ENCODE results near the gene TAF11L2. TPM values are rescaled to one million over a fixed set of nuclear protein-coding genes. Genes with fewer than 3 reads are reported as not detected.
"Not testable (repeated sequence)": the region's sequence is repeated elsewhere in the genome, so short reads cannot be mapped to it uniquely, and the experiment has no call there.

The TAF11L2 gene
- total RNA-seq, 1 donor from 2014 or later, result not detected

- Histone ChIP-seq H3K27ac (no peak overlapping the region), H3K9me3 (no peaks in the 10 kb centered on the region), H3K27me3 (no peaks in the 10 kb centered on the region), H3K4me3 (no peak overlapping the region), H3K4me1 (no peaks in the 10 kb centered on the region), H3K36me3 (no peaks in the 10 kb centered on the region)
- no peak for DNase-seq (ENCODE audit: extremely low spot score in 2 of 2)
- TF ChIP-seq POLR2AphosphoS5 (IDR thresholded peaks at IDR 0.05; ENCODE audit: insufficient read depth in 1 of 2, low read depth in 1 of 2), result no peak
- no peak for TF ChIP-seq POLR2A (IDR thresholded peaks at IDR 0.05)
- TF ChIP-seq CTCF (IDR thresholded peaks at IDR 0.05), result no peak
- intact Hi-C loops (cut with DNase I), result no loop called here
Measured at GRCh38 chr5:17487174-17487512, 10.9 kb upstream of the TAF11L2 start.

DNA sequence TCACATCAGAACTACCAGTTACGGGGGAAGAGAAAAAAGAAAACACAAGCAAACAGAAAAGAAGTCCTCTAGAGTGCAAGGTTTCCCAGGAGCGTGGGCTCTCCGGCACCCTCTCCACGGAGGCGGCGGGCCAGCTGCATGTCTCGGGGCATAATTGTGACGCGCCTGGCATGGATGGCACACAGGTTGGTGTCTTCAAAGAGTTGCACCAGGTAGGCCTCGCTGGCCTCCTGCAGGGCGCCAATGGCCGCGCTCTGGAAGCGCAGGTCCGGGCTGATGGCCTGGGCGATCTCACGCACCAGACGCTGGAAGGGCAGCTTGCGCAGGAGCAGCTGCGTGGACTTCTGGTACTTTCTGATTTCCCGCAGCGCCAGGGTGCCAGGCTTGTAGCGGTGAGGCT is 6.8 kb upstream of the TAF11L2 start:
- intact Hi-C loops (cut with DNase I); H3K4me3 ChIP-seq; DNase-seq (ENCODE audit: extremely low spot score in 2 of 2); H3K4me1 ChIP-seq; H3K27ac ChIP-seq; H3K9me3 ChIP-seq; H3K36me3 ChIP-seq; H3K27me3 ChIP-seq: not testable (repeated sequence)

GRCh38 chr5:17492770-17493169 is 5.3 kb upstream of the TAF11L2 start:
- Histone ChIP-seq H3K36me3 (no peaks in the 10 kb centered on the region), H3K9me3 (no peaks in the 10 kb centered on the region), H3K27ac (no peak overlapping the region), H3K4me1 (no peaks in the 10 kb centered on the region), H3K4me3 (no peak overlapping the region), H3K27me3 (no peaks in the 10 kb centered on the region)
- intact Hi-C loops (cut with DNase I), result no loop called here
- TF ChIP-seq POLR2AphosphoS5 (IDR thresholded peaks at IDR 0.05; ENCODE audit: insufficient read depth in 1 of 2, low read depth in 1 of 2) (no peak), CTCF (IDR thresholded peaks at IDR 0.05) (no peak), POLR2A (IDR thresholded peaks at IDR 0.05) (no peak)
- DNase-seq (ENCODE audit: extremely low spot score in 2 of 2), result no peak

DNA sequence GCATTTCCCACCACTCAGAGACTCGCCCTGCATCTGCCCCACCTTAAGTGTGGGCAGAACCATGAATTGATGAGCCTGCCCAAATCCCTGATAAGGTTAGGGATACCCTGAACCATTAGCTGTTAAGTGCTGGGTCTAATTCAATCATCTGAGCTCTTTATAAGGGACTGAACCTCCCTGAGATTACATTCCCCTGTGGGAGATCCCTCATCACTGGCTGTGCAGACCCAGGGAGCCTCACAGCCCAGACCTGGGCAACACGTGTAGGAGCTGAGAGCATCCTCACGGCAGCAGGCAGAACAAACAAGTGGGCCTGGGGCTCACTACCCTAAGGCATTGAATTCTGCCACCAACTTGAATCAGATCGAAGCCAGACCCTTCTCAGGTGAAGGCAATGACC is 585 bp upstream of the TAF11L2 start:
- Histone ChIP-seq H3K4me1 (no peaks in the 10 kb centered on the region), H3K27ac (no peak overlapping the region), H3K36me3 (no peaks in the 10 kb centered on the region), H3K4me3 (no peak overlapping the region), H3K9me3 (no peaks in the 10 kb centered on the region), H3K27me3 (no peaks in the 10 kb centered on the region)
- intact Hi-C loops (cut with DNase I), result no loop called here
- TF ChIP-seq CTCF (IDR thresholded peaks at IDR 0.05) (no peak), POLR2AphosphoS5 (IDR thresholded peaks at IDR 0.05; ENCODE audit: insufficient read depth in 1 of 2, low read depth in 1 of 2) (no peak), POLR2A (IDR thresholded peaks at IDR 0.05) (no peak)
- no peak for DNase-seq (ENCODE audit: extremely low spot score in 2 of 2)

GRCh38 chr5:17511775-17512325 is 13.8 kb downstream of the TAF11L2 start:
- intact Hi-C loops (cut with DNase I), result no loop called here
- no peaks in the 10 kb centered on the region for H3K27me3 ChIP-seq

GRCh38 chr5:17517526-17517925 is 19.5 kb downstream of the TAF11L2 start:
- H3K9me3 ChIP-seq; H3K4me1 ChIP-seq; H3K27ac ChIP-seq; H3K4me3 ChIP-seq; H3K27me3 ChIP-seq; DNase-seq (ENCODE audit: extremely low spot score in 2 of 2); H3K36me3 ChIP-seq; intact Hi-C loops (cut with DNase I): not testable (repeated sequence)

More at GRCh38 chr5:17511775-17512325, 13.8 kb downstream of the TAF11L2 start:
- no peak overlapping the region for H3K4me3 ChIP-seq
- no peaks in the 10 kb centered on the region for H3K9me3 ChIP-seq
- H3K27ac ChIP-seq, result no peak overlapping the region
- no peaks in the 10 kb centered on the region for H3K36me3 ChIP-seq
- no peak for DNase-seq (ENCODE audit: extremely low spot score in 2 of 2)
- TF ChIP-seq CTCF (IDR thresholded peaks at IDR 0.05), result no peak
- H3K4me1 ChIP-seq, result no peaks in the 10 kb centered on the region

DNA sequence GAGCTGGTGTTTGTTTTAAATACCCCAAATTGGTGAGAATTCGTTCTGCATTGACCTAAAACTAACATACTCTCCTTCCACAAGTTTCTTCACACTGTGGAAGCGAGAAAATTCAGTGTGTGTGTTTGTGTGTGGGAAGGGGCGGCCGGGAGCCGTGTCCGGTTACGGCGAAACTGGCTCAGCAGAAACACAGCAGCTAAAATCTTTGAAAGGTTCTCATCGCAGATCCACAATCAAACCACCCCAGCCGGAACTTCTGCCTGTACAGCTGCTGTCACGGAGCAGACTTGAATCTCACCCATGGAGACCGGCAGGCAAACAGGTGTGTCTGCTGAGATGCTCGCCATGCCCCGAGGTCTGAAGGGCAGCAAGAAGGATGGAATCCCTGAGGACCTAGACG is 20.0 kb downstream of the TAF11L2 start, which contains the start of gene TAF11L3:
Gene TAF11L3, plus strand, starts transcription at position 301 of the 400 bp plus-strand sequence.
- H3K4me3 ChIP-seq; H3K36me3 ChIP-seq; H3K27me3 ChIP-seq; H3K9me3 ChIP-seq; intact Hi-C loops (cut with DNase I); H3K27ac ChIP-seq; DNase-seq (ENCODE audit: extremely low spot score in 2 of 2); H3K4me1 ChIP-seq: not testable (repeated sequence)

DNA sequence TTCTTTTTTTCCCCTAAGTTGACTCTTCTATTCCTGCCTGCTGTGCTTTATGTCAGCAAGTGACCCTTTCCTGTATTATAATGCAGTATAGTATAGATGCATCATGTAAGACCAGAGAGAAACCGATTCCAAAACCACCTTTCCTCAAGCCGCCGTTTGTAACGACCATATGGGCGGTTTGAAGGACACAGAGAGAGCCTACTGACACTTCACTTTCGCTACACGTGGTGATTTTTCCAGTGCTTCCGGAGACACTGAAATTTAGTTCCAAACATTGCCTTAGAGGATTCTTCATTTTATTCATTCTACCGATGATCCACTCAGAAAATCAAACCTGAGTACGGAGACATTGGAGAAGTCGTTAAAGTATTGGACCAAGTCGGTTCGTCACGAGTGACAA is 21.5 kb downstream of the TAF11L2 start:
- H3K27ac ChIP-seq; H3K4me3 ChIP-seq; DNase-seq (ENCODE audit: extremely low spot score in 2 of 2); H3K4me1 ChIP-seq; H3K9me3 ChIP-seq; H3K27me3 ChIP-seq; H3K36me3 ChIP-seq; intact Hi-C loops (cut with DNase I): not testable (repeated sequence)

DNA sequence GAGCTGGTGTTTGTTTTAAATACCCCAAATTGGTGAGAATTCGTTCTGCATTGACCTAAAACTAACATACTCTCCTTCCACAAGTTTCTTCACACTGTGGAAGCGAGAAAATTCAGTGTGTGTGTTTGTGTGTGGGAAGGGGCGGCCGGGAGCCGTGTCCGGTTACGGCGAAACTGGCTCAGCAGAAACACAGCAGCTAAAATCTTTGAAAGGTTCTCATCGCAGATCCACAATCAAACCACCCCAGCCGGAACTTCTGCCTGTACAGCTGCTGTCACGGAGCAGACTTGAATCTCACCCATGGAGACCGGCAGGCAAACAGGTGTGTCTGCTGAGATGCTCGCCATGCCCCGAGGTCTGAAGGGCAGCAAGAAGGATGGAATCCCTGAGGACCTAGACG is 23.5 kb downstream of the TAF11L2 start, which contains the start of gene TAF11L4:
Gene TAF11L4, plus strand, starts transcription at position 301 of the 400 bp plus-strand sequence.
- DNase-seq (ENCODE audit: extremely low spot score in 2 of 2); H3K27ac ChIP-seq; H3K36me3 ChIP-seq; H3K27me3 ChIP-seq; intact Hi-C loops (cut with DNase I); H3K4me3 ChIP-seq; H3K9me3 ChIP-seq; H3K4me1 ChIP-seq: not testable (repeated sequence)
